GM13977 (cell line): ENCODE results near the gene ZSCAN5B.

Source experiments
- DNase-seq: peaks from one replicate; pipeline ENCODE4 v3.0.0; 2012; ENCODE audit warnings: low spot score
- in situ Hi-C: fragments of 300-500 bp; cut with MboI; formaldehyde crosslinking; loops from one replicate; pipeline ENCODE4 v1.12.0; 2022; ENCODE audit warnings: low sequenced_read_pairs, low pct_unique_long_range_greater_than_20kb, mixed read lengths, inconsistent platforms; ENCODE audit not compliant: unreplicated experiment
- TF ChIP-seq, protein P1 (sequence below): IDR thresholded peaks from 2 replicates; pipeline ENCODE4 v1.5.1; 2012; ENCODE audit warnings: mild to moderate bottlenecking, control low read depth; ENCODE audit not compliant: insufficient read depth; ENCODE audit errors: extremely low read depth, missing control alignments

The ZSCAN5B gene

GRCh38 chr19:56161534-56161933 lies 36.0 kb downstream of the ZSCAN5B start:
- DNase-seq = no peak
- in situ Hi-C loops = loop anchor here (10.0 kb wide), 1 partner anchor 87 kb away; no protein-coding TSS in a partner anchor
- TF ChIP-seq, protein P1, sequence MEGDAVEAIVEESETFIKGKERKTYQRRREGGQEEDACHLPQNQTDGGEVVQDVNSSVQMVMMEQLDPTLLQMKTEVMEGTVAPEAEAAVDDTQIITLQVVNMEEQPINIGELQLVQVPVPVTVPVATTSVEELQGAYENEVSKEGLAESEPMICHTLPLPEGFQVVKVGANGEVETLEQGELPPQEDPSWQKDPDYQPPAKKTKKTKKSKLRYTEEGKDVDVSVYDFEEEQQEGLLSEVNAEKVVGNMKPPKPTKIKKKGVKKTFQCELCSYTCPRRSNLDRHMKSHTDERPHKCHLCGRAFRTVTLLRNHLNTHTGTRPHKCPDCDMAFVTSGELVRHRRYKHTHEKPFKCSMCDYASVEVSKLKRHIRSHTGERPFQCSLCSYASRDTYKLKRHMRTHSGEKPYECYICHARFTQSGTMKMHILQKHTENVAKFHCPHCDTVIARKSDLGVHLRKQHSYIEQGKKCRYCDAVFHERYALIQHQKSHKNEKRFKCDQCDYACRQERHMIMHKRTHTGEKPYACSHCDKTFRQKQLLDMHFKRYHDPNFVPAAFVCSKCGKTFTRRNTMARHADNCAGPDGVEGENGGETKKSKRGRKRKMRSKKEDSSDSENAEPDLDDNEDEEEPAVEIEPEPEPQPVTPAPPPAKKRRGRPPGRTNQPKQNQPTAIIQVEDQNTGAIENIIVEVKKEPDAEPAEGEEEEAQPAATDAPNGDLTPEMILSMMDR = no peak

DNA sequence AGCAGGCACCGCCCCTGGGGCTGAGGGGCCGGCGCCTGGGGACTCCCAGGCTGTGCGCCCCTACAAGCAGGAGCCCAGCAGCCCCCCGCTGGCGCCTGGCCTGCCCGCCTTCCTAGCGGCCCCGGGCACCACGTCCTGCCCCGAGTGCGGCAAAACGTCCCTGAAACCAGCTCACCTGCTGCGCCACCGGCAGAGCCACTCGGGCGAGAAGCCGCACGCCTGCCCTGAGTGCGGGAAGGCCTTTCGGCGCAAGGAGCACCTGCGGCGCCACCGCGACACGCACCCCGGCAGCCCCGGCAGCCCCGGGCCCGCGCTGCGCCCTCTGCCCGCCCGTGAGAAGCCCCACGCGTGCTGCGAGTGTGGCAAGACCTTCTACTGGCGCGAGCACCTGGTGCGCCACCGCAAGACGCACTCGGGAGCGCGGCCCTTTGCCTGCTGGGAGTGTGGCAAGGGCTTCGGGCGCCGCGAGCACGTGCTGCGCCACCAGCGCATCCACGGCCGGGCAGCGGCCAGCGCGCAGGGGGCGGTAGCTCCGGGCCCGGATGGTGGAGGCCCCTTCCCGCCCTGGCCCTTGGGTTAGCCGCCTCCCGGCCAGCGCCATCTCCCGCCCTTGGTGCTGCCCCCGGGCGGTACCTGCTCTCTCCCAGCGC lies 37.8 kb downstream of the ZSCAN5B start:
- in situ Hi-C loops = loop anchor here (10.0 kb wide), 1 partner anchor 85 kb away; no protein-coding TSS in a partner anchor
- TF ChIP-seq, protein P1 = no peak
- no peak for DNase-seq

DNA sequence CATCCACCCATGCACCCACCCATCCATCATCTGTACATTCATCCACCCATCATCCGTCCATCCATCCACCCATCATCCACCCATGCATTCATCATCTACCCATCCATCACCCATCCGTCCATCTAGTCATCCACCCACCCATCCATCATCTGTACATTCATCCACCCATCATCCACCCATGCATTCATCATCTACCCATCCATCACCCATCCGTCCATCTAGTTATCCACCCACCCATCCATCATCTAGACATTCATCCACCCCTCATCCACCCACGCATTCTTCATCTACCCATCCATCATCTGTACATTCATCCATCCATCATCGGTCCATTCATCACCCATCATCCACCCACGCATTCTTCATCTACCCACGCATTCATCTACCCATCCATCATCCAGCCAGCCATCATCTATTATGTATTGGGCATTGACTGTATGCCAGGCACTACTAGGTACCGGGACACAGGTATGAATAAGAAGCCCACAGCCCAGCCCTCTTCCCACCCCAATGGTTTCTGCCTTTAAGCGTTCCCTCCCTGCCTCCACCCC lies 38.5 kb downstream of the ZSCAN5B start:
- in situ Hi-C loops = no loop called here
- DNase-seq = no peak
- TF ChIP-seq, protein P1 = no peak

DNA sequence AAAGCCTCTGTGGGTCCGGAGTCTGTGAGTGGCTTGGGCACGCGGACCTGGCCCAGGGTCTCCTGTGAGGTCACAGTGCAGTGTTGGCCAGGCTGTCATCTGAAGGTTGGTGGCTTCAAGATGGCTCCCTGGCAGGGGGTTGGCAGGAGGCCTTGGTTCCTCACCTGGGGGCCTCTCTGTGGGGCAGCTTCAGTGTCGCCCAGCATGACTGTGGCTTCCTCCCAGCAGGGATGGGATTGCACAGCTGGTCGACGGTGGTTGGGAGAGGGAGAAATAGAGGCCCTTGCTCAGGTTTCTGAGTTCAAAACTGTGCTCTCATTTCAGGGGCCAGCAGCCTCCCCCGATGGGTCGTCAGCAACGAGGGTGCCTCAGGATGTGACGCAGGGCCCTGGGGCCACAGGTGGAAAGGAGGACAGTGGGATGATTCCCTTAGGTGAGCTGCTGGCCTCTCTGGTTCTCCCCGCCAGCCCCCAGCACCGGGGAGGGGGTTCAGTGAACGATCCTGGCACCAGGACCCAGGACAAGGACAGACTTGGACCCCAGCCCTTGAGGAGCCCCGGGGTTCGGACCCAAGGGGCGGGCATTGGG lies 39.3 kb downstream of the ZSCAN5B start:
- TF ChIP-seq, protein P1 = no peak
- DNase-seq = no peak
- in situ Hi-C loops = no loop called here

DNA sequence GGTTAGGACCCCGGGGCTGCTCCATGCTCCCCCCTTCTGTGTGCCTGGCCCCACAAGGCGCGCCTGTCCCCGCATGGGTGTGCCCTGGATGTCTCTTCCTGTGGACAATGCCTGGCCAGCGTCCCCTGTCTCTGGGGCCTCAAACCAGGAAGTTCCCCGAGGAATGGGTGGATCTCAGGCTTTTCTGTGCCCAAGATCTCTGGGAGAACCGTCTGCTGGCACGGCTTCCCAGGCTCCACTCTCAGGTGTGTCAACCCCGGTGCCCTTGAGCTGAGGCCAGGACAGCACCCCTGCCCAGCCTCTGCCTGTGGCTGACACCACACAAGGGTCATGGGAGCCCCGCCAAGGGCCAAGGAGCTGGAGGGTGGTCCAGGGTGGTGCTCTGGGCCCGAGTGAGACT lies 40.8 kb downstream of the ZSCAN5B start:
- DNase-seq = no peak
- in situ Hi-C loops = no loop called here
- TF ChIP-seq, protein P1 = no peak

DNA sequence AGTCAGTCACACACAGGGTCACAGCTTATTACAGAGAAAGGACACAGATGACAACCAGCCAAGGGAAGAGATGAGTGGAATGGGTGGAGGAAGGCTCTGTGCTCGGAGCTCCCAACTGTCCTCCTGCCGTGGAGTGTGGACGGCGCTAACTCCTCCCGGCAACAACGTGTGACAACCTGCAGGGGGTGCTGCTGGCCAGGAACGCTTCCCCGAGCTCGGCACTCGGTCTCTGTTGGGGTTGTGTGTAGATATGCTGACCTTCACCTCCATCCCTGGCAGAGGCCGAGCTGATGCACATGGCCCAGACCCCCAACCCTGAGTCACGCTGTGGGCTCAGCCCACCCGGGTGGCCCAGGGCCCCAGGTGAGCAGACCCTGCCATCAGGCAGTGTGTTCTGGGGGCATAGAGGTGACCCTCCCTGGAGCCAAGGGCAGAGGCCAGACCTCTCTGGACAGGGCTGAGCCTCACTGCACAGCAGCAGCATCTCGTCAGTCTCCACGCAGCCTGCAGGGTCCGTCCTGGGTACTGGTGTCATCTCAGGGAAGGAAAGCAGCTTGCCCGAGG lies 42.4 kb downstream of the ZSCAN5B start:
- TF ChIP-seq, protein P1 = peak; percentile 31
- in situ Hi-C loops = no loop called here
- DNase-seq = no peak
